Astrocyte of the cerebellum (primary cell): ENCODE measurements around the gene DLX2.
A peak's percentile ranks its signal among the peaks of the same experiment; 100 is the strongest.

Source experiments
- DNase-seq: peaks from one replicate; pipeline ENCODE4 v3.0.0-alpha.2; 2011; ENCODE audit warnings: low read depth
- H3K4me3 ChIP-seq: 2 replicates; pipeline ENCODE4 v1.5.1; 2011; ENCODE audit warnings: mild to moderate bottlenecking, low read depth, low read length, moderate library complexity
- CTCF ChIP-seq: IDR thresholded peaks from 2 replicates; pipeline ENCODE4 v1.5.1; 2012; ENCODE audit warnings: low read length, low read depth, moderate library complexity, mild to moderate bottlenecking; ENCODE audit errors: missing control alignments
- in situ Hi-C: cut with HindIII; loops from 2 replicates; pipeline ENCODE4 v1.10.0; 2017; ENCODE audit warnings: low sequenced_read_pairs

The DLX2 gene

GRCh38 chr2:172052000-172052983, 50.4 kb downstream of the DLX2 start:
- no peak for TF ChIP-seq CTCF

GRCh38 chr2:172050479-172051125, 52.1 kb downstream of the DLX2 start:
- no peak overlapping the region for H3K4me3 ChIP-seq
- no peak for TF ChIP-seq CTCF
- in situ Hi-C loops: loop anchor here (25.0 kb wide), 1 partner anchor 238 kb away; no protein-coding TSS in a partner anchor
- no peak for DNase-seq

More at GRCh38 chr2:172052000-172052983, 50.4 kb downstream of the DLX2 start:
- H3K4me3 ChIP-seq: no peak overlapping the region
- in situ Hi-C loops: loop anchor here (25.0 kb wide), 1 partner anchor 240 kb away; no protein-coding TSS in a partner anchor
- DNase-seq: peak; percentile 9

GRCh38 chr2:172049567-172050120, 53.1 kb downstream of the DLX2 start:
- in situ Hi-C loops: loop anchor here (25.0 kb wide), 1 partner anchor 237 kb away; no protein-coding TSS in a partner anchor
- no peak overlapping the region for H3K4me3 ChIP-seq
- DNase-seq: no peak
- TF ChIP-seq CTCF: no peak
